Naive B cell (primary cell): ENCODE results near the gene KRT7. TPM values are rescaled to one million over a fixed set of nuclear protein-coding genes. Genes with fewer than 3 reads are reported as not detected.
A peak's percentile ranks its signal among the peaks of the same experiment; 100 is the strongest.

Experiments used
- ATAC-seq, 2 donors: fragments of 150-1000 bp; cut with Tn5 transposase; 2 replicates each; pipeline ENCODE4 v1.10.0; 2021; ENCODE audit warnings: low read depth in 2 of 2, mild to moderate bottlenecking in 2 of 2, moderate library complexity in 2 of 2
- DNase-seq: peaks from one replicate; pipeline ENCODE4 v3.0.0; 2022
- H3K27ac Mint-ChIP-seq, 6 donors: one replicate each; pipeline ENCODE4 v1.8.0; 2020 to 2022; ENCODE audit warnings: mild to moderate bottlenecking in 6 of 6, mixed read lengths in 6 of 6, moderate library complexity in 5 of 6, inconsistent platforms in 2 of 6
- H3K27me3 Mint-ChIP-seq, 3 donors: one replicate each; pipeline ENCODE4 v1.8.0; 2021 to 2022; ENCODE audit warnings: mixed read lengths in 3 of 3, mild to moderate bottlenecking in 1 of 3
- H3K36me3 Mint-ChIP-seq, 2 donors: one replicate each; pipeline ENCODE4 v1.8.0; 2020 to 2022; ENCODE audit warnings: mixed read lengths in 2 of 2, inconsistent platforms in 1 of 2, mild to moderate bottlenecking in 1 of 2
- H3K4me1 Mint-ChIP-seq, 3 donors: one replicate each; pipeline ENCODE4 v1.8.0; 2020 to 2022; ENCODE audit warnings: mixed read lengths in 3 of 3, inconsistent platforms in 1 of 3, mild to moderate bottlenecking in 1 of 3, moderate library complexity in 1 of 3
- H3K4me3 Mint-ChIP-seq, 8 donors: one replicate each; pipeline ENCODE4 v1.8.0; 2020 to 2022; ENCODE audit warnings: mild to moderate bottlenecking in 8 of 8, mixed read lengths in 8 of 8, moderate library complexity in 8 of 8, inconsistent platforms in 2 of 8
- H3K9me3 Mint-ChIP-seq, 7 donors: one replicate each; pipeline ENCODE4 v1.8.0; 2020 to 2022; ENCODE audit warnings: mixed read lengths in 7 of 7, mild to moderate bottlenecking in 5 of 7, inconsistent platforms in 2 of 7, moderate library complexity in 1 of 7
- polyA plus RNA-seq, 6 donors: library from polyadenylated mRNA; unstranded; fragments of 300-500 nt; fragmentation: Illumina TruSeq; gene quantifications; one replicate each; pipeline ENCODE4 v1.2.3, GENCODE V29; 2021; ENCODE audit warnings: low read depth in 6 of 6

The KRT7 gene
- polyA plus RNA-seq, 6 donors from 2014 or later = not detected

GRCh38 chr12:52203079-52203921 is 29.7 kb upstream of the KRT7 start:
- H3K27ac Mint-ChIP-seq = peak overlapping the region in 1 of 6 donors; percentile 47
- ATAC-seq = no peak
- DNase-seq = no peak
- H3K9me3 Mint-ChIP-seq = no peaks in the 10 kb centered on the region
- no peaks in the 10 kb centered on the region for H3K36me3 Mint-ChIP-seq
- peaks cover 20 to 53% (median 43%) of the 10 kb centered on the region in 3 donors for H3K27me3 Mint-ChIP-seq
- no peak overlapping the region for H3K4me3 Mint-ChIP-seq
- peaks cover 0 to 8% (median 0%) of the 10 kb centered on the region in 3 donors for H3K4me1 Mint-ChIP-seq

GRCh38 chr12:52204095-52204930 is 28.7 kb upstream of the KRT7 start:
- no peak overlapping the region for H3K27ac Mint-ChIP-seq
- H3K4me3 Mint-ChIP-seq = no peak overlapping the region
- ATAC-seq (no peak), DNase-seq (no peak)
- H3K4me1 Mint-ChIP-seq = peaks cover 0 to 5% (median 0%) of the 10 kb centered on the region in 3 donors
- H3K36me3 Mint-ChIP-seq = no peaks in the 10 kb centered on the region
- H3K9me3 Mint-ChIP-seq = no peaks in the 10 kb centered on the region
- peaks cover 25 to 51% (median 37%) of the 10 kb centered on the region in 3 donors for H3K27me3 Mint-ChIP-seq

DNA sequence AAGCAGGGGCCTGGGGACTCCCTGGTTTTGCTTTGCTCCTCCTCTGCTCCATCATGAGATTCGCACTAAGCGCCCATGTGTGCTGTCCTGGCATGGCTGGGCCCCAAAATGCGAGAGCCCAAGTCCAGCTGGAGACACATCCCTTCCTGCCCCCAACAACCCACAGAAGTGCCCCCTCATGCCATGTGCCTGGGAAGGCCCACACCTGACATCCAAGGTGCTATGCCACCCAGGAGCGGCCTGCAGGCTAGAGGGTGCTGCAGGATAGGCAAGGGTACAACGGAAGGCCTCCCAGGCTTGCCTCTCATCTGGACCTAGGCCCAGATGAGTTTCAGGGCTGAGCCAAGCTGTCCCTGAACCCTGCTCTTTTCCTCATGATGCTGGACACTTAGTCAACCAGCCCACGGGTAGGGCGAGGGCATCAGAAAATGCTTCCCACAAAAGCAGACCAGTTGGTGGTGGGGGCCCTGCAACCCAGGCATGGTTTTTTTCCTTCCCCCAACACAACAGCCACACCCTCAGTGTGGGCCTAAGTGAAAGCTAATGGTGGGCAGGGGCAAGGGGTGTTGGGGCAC is 28.0 kb upstream of the KRT7 start:
- no peak overlapping the region for H3K4me3 Mint-ChIP-seq
- H3K36me3 Mint-ChIP-seq = no peaks in the 10 kb centered on the region
- H3K27me3 Mint-ChIP-seq = peaks cover 30 to 57% (median 37%) of the 10 kb centered on the region in 3 donors
- no peak overlapping the region for H3K27ac Mint-ChIP-seq
- ATAC-seq (no peak), DNase-seq (no peak)
- no peaks in the 10 kb centered on the region for H3K9me3 Mint-ChIP-seq
- H3K4me1 Mint-ChIP-seq = peaks cover 0 to 5% (median 0%) of the 10 kb centered on the region in 3 donors

DNA sequence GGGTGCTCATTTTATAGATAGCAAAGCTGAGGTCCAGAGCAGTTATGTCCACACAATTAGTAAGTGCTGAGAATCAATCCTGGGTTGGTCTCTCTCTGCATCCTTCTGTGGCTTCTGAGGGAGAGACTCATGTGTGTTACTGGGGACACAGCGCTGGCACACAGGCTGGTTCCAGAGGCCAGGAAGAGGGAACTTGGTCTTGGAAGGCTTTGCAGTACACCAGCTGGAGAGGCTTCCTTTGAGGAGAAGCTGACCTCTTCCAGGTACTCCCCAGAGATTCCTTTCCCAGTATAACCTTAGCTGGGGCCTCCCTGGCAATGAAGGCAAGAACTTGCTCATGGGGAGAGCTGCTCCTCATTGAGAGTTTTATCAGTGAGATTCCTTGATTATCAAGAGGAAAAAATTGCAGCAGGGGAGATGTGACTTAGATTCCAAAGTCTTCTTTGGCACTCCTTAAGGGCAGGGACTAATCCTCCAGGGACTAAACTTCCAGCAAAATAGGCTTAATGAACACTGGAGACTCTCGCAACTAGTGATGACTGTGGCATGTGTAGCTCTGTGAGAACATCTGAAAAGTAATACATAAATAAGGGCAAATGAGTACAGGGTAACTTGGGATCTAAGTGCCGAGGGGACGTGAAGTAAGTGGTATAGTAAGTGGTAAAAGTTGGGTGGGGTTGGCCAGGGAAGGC is 27.3 kb upstream of the KRT7 start:
- Mint-ChIP-seq H3K4me3 (peak overlapping the region in 1 of 8 donors; percentile 25), H3K36me3 (no peaks in the 10 kb centered on the region), H3K27ac (no peak overlapping the region), H3K27me3 (peaks cover 30 to 59% (median 30%) of the 10 kb centered on the region in 3 donors), H3K9me3 (no peaks in the 10 kb centered on the region), H3K4me1 (peaks cover 0 to 5% (median 0%) of the 10 kb centered on the region in 3 donors)
- no peak for ATAC-seq
- no peak for DNase-seq

GRCh38 chr12:52206304-52207040 is 26.6 kb upstream of the KRT7 start:
- Mint-ChIP-seq H3K36me3 (no peaks in the 10 kb centered on the region), H3K27me3 (peaks cover 28 to 59% (median 31%) of the 10 kb centered on the region in 3 donors), H3K9me3 (no peaks in the 10 kb centered on the region), H3K27ac (peak overlapping the region in 1 of 6 donors; percentile 4), H3K4me1 (peaks cover 0 to 5% (median 0%) of the 10 kb centered on the region in 3 donors), H3K4me3 (no peak overlapping the region)
- DNase-seq (no peak), ATAC-seq (no peak)

DNA sequence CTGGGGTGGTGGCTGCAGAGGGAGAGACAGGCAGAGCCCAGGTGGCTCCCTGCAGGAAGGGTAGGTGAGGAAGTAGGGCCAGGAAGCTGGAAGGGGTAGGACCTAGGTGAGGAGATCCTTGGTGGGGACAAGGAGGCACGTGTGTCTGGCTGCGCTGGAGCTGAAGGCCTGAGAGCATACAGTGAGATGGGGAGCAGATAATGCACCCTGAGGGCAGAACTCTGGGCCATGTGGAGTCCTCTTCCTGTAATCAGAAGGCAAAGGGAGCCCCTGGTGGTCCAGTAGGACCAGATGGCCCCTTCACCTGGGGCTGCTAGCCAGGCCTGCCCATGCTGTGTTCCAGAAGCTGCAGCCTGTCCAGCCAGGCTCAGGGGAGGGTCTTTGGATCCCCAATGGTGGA is 25.9 kb upstream of the KRT7 start:
- H3K27me3 Mint-ChIP-seq = peaks cover 28 to 57% (median 29%) of the 10 kb centered on the region in 3 donors
- no peaks in the 10 kb centered on the region for H3K36me3 Mint-ChIP-seq
- H3K4me1 Mint-ChIP-seq = peaks cover 0 to 5% (median 0%) of the 10 kb centered on the region in 3 donors
- DNase-seq (no peak), ATAC-seq (no peak)
- H3K27ac Mint-ChIP-seq = peak overlapping the region in 1 of 6 donors; percentile 4
- H3K4me3 Mint-ChIP-seq = no peak overlapping the region
- no peaks in the 10 kb centered on the region for H3K9me3 Mint-ChIP-seq

DNA sequence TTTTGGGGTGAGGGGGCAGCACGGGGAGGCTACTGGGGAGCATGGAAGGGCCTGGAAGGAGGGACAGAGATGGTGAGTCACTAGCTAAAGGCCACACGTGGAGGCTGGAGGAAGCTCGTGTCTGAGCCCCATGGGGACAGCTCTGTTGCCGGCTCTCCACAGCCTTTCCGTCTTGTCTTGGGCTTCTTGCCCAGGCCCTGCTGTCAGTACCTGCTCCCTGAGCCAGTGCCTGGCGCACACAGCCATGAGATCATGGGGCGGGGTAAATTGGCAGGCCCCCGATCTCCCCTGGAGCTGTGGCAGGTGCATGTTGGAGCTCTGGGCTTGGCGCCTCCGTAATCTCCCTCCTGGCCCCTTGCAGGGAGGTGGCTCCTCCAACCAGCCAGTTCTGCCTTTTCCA is 25.1 kb upstream of the KRT7 start:
- DNase-seq = no peak

DNA sequence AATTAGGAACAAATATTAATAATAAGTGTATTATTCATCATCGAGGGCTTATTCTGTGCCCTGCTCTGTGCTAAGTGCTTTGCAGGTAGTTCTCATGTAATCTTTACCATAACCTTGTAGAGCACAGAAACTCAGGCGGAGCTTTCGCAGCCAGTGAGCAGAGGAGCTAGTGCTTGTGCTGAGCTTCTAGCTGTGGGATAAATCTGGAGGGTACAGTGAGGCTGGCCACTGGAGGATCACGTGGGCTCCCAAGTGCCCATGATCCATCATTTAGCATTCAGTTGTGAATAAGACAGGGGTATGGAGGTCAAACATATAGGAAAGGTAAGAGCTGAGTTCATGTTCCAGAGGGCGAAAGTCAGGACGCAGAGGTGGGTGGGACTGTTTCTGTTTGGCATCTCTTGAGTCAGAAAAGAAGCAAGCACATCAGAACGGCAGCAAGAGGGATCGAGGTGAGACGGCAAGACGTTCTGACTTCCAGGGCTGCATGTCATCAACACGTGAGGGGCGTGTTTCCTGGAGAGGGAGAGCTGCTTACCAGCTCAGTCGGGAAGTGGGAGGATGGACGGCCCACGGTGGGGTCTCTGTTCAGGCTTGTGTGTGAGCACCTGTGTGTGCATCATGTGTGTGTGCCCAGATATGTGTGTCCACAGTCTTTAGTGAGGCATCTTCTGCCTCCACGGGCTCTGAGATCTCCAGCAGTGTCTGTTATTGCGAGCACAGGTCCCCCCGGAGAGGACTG is 24.4 kb upstream of the KRT7 start:
- ATAC-seq (no peak), DNase-seq (no peak)
- no peaks in the 10 kb centered on the region for H3K36me3 Mint-ChIP-seq
- peaks cover 22 to 57% (median 23%) of the 10 kb centered on the region in 3 donors for H3K27me3 Mint-ChIP-seq
- no peak overlapping the region for H3K4me3 Mint-ChIP-seq
- H3K27ac Mint-ChIP-seq = no peak overlapping the region
- peaks cover 0 to under 1% (median 0%) of the 10 kb centered on the region in 3 donors for H3K4me1 Mint-ChIP-seq
- H3K9me3 Mint-ChIP-seq = no peaks in the 10 kb centered on the region

More for the DNA sequence above, 25.1 kb upstream of the KRT7 start:
- no peak for ATAC-seq
- Mint-ChIP-seq H3K27ac (no peak overlapping the region), H3K4me3 (no peak overlapping the region), H3K9me3 (no peaks in the 10 kb centered on the region), H3K4me1 (peaks cover 0 to 4% (median 0%) of the 10 kb centered on the region in 3 donors), H3K27me3 (peaks cover 26 to 54% (median 27%) of the 10 kb centered on the region in 3 donors), H3K36me3 (no peaks in the 10 kb centered on the region)

DNA sequence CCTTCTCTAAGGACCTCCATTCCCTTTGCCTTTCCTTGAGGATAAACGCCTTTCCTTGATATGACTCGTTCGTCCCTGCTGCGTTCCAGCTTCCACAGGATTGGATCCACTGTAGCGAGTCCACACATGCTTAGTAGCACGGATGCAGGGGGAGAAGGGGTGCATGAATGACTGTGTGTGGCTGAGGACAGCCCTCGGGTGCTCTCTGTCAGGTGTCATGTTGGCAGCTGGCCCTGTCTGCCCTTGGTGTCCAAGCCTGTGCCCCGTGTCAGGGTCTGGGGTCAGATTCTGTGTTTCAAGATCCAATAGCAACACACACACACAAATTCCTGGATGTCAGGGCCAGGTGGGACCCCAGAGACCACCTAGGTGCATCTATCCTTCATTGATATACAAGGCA is 23.7 kb upstream of the KRT7 start:
- Mint-ChIP-seq H3K4me3 (no peak overlapping the region), H3K27me3 (peaks cover 22 to 63% (median 26%) of the 10 kb centered on the region in 3 donors), H3K36me3 (no peaks in the 10 kb centered on the region), H3K27ac (peak overlapping the region in 1 of 6 donors; percentile 31), H3K4me1 (peaks cover 0 to 2% (median 0%) of the 10 kb centered on the region in 3 donors), H3K9me3 (no peaks in the 10 kb centered on the region)
- no peak for ATAC-seq
- no peak for DNase-seq

DNA sequence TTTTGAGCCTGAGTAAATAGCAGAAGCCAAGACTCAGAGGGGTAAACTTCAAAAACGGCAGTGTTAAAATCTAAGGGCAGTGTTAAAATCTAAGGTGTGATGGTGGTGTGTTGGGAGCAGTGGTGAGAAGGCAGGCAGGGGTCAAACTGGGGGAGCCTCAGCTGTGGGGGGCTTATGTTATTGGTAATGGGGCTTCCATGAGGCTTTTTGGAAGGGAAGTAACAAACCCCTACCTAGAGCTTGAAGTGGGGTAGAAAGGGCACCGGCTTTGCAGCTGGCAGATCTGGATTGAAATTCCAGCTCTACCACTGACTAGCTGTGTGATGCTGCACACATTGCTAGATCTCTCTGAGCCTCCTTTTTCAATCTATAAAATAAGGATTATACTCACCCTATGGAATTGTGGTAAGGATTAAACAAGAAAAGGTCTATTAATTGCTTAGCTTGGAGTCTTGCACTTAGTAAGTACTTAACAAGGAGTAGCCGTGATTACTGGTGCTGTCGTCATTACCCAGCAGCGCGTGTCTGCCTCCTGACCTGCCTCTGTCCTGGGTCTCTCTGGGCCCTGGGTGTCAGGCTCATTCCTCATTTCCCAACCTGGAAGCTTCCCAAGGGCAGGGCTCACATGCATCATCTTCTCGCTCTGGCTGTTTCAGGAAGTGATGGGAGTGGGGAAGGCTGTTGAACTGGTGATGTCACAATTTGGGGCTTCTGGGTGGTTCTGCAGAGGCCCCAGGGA is 22.7 kb upstream of the KRT7 start:
- ATAC-seq (no peak), DNase-seq (no peak)
- H3K27ac Mint-ChIP-seq = no peak overlapping the region
- peak overlapping the region in 1 of 8 donors; percentile 52 for H3K4me3 Mint-ChIP-seq
- H3K36me3 Mint-ChIP-seq = no peaks in the 10 kb centered on the region
- peaks cover 22 to 70% (median 28%) of the 10 kb centered on the region in 3 donors for H3K27me3 Mint-ChIP-seq
- H3K4me1 Mint-ChIP-seq = peaks cover 0 to 2% (median 0%) of the 10 kb centered on the region in 3 donors
- no peaks in the 10 kb centered on the region for H3K9me3 Mint-ChIP-seq

- ATAC-seq (no peak), DNase-seq (no peak)
- peaks cover 0 to 2% (median 0%) of the 10 kb centered on the region in 3 donors for H3K4me1 Mint-ChIP-seq
- no peaks in the 10 kb centered on the region for H3K36me3 Mint-ChIP-seq
- H3K4me3 Mint-ChIP-seq = no peak overlapping the region
- H3K27ac Mint-ChIP-seq = no peak overlapping the region
- no peaks in the 10 kb centered on the region for H3K9me3 Mint-ChIP-seq
- H3K27me3 Mint-ChIP-seq = peaks cover 22 to 65% (median 35%) of the 10 kb centered on the region in 3 donors
Observed at GRCh38 chr12:52210925-52211650, 22.0 kb upstream of the KRT7 start.
